GM10847 (cell line): ENCODE measurements around the gene RALBP1.

ENCODE experiments used
- POLR2A ChIP-seq: IDR thresholded peaks from 2 replicates; pipeline ENCODE4 v1.6.1; 2011; ENCODE audit not compliant: insufficient read length; ENCODE audit errors: extremely low read depth

The RALBP1 gene

DNA sequence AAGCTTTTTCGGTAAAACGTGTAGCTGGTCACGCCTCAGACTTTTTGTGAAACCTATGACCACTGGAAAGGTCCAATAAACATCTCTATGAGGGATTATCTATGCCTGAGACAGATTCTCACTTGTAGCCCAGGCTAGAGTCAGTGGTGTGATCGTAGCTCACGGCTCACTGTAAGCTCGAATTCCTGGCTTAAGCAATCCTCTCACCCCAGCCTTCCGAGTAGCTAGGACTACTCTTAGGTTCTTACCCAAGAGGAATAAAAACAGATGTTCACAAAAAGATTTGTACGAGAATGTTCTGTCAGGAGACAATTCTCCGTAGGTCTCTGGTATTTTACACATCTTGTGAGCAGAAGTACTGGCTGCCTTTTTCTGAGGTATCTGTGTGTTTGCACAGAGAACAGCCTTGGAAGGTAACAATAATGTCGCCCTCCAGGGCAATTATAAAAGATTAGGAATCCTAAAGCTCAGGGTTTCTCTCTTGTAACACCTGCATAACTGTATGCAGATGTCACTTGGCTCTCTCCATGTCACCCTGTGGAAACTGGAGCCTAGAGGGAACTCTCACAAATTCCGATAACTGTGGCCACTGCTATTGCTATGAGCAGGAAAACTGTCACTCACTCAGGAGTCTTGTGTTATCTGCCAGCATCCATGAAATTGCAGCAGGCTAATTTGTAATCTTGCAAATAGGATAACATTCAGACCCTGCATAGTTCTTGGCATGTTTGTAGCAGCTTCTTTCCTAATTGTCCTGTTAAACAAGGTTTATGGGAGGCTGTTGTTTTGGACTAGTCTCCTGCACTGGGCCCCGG lies 25.5 kb upstream of the RALBP1 start:
- no peak for TF ChIP-seq POLR2A

GRCh38 chr18:9453283-9453682 lies 22.0 kb upstream of the RALBP1 start:
- no peak for TF ChIP-seq POLR2A

DNA sequence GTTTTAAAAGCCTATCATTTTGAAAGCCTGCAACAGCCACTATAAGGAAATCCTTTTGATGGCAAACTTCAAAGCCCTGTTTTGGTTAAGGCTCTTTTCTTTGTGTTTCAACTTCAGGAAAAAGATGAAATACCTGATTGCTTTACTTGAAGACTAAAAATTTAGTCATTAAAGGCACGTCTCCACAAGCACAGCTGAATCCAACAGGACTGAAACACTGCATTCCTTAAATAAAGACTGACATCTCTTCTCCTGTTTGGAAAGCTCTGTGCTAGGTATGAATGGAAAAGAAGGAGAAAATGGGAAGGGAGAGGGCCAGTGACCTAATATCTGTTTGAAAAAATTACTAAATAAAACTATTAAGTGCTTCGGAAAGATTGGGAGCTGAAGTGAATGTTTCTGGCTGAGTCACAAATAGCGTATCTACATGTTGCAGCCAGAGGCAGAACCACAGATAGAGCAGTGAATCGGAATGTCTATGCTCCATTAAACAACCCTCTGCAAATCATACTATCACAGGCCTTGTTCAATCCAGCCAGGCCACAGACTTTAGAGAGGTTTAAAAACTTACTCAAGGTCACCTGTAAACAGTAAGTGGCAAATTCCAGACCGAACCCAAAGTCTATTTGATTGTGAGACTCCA lies 21.1 kb upstream of the RALBP1 start:
- no peak for TF ChIP-seq POLR2A

GRCh38 chr18:9455718-9456511 lies 19.4 kb upstream of the RALBP1 start:
- TF ChIP-seq POLR2A: no peak

DNA sequence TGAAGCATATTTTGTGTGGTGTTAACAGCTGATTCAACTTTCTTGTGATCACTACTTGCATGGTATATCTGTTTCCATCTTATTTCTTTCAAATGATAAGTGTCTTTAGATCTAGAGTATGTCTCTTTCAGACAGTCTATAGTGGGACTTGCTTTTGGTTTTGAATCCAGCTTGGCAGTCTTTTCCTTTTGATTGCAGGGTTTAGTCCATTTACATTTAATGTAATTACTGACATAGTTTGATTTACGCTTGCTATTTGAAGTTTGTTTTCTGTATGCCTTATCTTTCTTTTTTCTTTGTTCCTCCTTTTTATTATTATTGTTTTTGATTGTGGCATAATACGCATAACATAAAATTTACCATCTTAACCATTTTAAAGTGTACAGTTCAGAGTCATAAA lies 9.2 kb upstream of the RALBP1 start:
- no peak for TF ChIP-seq POLR2A

DNA sequence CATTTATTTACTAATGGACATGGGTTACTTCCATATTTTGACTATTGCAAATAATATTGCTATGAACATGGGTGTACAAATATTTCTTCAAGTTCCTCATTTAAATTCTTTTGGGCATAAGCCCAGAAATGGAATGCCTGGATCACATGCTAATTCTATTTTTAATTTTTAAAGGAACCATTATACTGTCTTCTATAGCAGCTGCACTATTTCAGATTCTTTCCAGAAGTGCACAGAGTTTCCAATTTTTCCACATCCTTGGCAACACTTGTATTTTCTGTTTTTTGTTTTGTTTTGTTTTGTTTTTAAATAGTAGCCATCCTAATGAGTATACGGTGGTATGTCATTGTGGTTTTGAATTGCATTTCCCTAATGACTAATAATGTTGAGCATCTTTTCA lies 8.5 kb upstream of the RALBP1 start:
- TF ChIP-seq POLR2A: no peak

DNA sequence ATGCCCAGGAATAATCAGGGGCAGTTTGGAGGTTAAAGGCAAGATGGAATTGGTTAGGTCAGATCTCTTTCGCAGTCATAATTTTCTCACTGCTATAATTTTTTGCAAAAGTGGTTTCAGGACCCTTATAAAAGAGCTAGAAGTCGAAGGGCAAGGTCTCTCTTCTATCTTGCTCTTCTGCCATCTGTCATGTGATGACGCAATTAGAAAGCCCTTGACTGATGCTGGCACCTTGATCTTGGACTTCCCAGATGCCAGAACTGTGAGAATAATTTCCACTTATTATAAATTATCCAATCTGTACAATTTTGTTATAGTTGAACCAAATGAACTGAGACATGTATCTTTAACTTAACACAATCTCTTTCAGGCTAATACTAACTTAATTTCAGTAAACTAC lies 6.3 kb upstream of the RALBP1 start:
- no peak for TF ChIP-seq POLR2A

DNA sequence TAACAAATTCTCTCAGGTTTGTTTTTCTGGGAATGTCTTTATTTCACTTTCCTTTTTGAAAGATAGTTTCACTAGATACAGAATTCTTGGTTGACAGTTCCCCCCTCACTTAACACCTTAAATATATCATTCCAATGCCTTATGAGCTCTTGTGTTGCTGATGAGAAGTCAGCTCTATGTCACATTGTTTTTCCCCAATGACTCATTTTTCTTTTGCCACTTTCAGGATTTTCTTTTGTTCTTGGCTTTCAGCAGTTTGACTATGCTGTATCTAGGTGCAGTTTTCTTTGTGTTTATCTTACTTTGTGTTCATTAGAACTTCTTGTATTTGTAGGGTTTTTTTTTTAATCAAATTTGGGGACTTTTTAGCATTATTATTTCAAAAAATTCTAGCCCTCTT lies 5.6 kb upstream of the RALBP1 start:
- TF ChIP-seq POLR2A: no peak

DNA sequence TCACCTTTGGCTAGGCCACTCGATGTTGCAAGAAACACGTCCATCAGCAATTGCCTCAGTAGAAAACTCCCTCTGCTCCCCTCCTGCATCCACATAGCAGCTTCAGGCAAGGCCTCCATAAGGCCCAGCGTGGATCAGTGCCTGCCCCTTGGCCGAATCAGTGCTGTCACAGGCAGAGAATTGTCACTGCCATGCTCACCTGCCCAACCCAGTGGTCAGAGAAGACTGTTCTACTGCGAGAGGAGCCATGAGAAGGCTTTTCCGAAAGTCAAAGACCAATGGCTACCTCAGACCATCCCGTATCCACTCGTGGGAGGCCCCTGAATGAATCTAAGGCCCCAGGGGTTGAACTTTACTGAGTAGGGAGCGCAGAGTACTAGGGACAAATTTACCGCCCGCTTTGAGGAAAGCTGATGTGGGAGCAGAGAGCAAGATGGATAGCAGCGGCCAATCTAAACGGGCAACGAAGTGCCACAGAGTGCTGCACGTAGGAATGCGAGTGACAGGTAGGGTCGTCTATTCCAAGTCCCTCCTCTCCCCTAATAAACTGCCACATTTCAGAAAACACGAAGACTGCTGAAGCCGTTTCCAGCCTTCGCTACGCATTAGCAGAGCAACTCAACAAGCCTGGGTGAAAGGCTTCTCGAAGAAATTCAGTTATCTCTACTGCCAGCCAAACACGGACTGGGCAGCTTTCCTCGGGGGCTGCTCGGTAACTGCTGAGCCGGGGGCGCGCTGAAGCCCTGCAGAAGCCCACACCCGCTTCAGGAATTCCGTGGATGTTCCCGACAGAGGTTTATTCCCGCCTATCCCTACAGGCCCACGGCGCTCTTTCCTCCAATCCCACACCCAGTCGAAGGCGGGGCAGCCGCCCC lies 968 bp upstream of the RALBP1 start:
- TF ChIP-seq POLR2A: no peak

GRCh38 chr18:9475643-9476591 lies 604 bp downstream of the RALBP1 start:
- TF ChIP-seq POLR2A: peak; percentile 50

DNA sequence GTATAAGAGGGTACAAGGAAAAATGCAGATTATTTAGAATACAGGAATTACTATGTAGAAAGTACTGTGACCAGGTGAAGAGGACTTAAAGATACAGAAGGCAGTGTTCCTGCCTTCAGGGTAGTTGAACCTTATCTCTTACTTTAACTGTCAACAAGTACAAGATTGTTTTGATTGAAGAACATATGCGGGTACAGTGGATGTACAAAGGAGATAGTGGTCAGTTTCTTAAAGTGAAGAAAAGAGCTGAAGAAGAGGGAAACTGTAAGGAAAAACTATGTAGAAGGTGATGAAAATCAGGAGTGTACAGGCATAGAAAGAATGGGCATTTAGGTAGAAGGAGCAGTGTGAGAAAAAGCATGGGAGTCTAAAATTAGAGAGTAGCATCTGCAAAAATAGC lies 2.2 kb downstream of the RALBP1 start:
- TF ChIP-seq POLR2A: no peak

DNA sequence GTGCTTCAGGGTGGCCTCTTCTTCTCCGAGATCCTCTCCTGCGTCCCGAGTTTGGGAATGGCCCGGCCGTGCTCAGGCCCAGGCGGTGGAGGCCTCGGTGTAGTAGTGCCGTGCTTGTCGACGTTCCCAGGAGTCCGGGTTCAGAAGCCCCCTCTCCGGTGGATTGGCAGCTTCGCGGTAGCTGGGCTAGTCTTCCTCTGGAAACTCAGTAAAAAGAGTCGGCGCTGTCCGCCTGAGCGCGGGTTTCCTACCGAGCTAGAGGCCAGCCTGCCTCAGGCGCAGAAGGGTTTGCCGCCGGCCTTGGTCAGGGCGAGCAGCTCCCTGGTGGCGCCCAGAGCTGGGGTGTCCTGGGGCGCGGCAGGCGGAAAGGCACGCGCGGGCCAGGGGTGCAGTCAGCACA lies 3.2 kb downstream of the RALBP1 start:
- no peak for TF ChIP-seq POLR2A

DNA sequence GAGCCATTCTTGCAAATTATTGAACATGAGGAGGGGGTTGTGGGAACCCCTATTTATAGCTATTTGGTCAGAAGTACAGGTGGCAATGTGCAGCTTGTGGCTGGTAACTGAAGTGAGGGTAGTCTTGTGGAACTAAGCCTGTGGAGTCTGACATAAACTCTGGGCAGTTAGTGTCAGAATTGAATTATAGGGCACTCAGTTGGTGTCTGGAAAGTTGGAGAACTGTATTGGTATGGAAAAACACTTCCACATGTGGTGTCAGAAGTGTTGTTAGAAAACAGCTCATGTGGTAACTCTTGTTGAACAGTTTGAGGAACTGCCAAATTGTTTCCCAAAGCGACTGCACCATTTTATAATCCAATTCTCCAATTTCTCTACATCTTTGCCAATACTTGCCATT lies 7.5 kb downstream of the RALBP1 start:
- no peak for TF ChIP-seq POLR2A

- TF ChIP-seq POLR2A: no peak
These were observed 8.2 kb downstream of the RALBP1 start for GRCh38 chr18:9483526-9483925.

DNA sequence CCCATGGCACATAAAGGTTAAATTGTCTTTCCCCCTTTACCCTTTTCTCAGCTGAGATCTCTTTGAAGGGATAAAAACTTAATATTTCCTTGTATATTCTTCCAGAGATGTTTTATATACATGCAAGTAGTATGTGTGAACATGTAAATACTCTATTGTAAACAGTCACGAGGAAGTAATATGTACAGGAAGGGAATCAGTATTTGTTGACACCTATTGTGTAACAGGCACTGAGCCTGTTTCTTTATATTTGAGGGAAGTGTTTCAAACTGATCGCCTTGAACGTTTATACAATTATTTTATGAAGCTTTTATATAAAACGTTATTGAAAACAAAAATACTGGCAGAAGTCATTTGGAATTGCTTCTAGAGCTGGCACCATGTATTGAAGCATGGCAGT lies 13.2 kb downstream of the RALBP1 start:
- TF ChIP-seq POLR2A: no peak
